ENCODE measurements around the gene PGAP1.

The PGAP1 gene

GRCh38 chr2:196801674-196802261 is 124.7 kb downstream of the PGAP1 start:
- DNase-seq (ENCODE audit: low spot score): no peak

- no peak for DNase-seq (ENCODE audit: low spot score)
Observed at GRCh38 chr2:196798980-196799379, 127.5 kb downstream of the PGAP1 start.

- no peak for DNase-seq (ENCODE audit: low spot score)
Observed at GRCh38 chr2:196792865-196793264, 133.6 kb downstream of the PGAP1 start.

GRCh38 chr2:196783431-196784094 is 142.9 kb downstream of the PGAP1 start:
- no peak for DNase-seq (ENCODE audit: low spot score)
